Ammon's horn (tissue), 1 donor: ENCODE measurements around the gene LEFTY2.
A peak's percentile ranks its signal among the peaks of the same experiment; 100 is the strongest.
"Not testable (repeated sequence)": the region's sequence is repeated elsewhere in the genome, so short reads cannot be mapped to it uniquely, and the experiment has no call there.

Experiments
- DNase-seq: peaks from one replicate; pipeline ENCODE4 v3.0.0-alpha.2; 2016; ENCODE audit warnings: low spot score

The LEFTY2 gene

GRCh38 chr1:225929462-225929861 lies 11.6 kb downstream of the LEFTY2 start:
- DNase-seq = not testable (repeated sequence)

- DNase-seq = no peak
Observed at GRCh38 chr1:225928186-225929175, 12.5 kb downstream of the LEFTY2 start.

- no peak for DNase-seq
Observed at GRCh38 chr1:225926551-225927113, 14.4 kb downstream of the LEFTY2 start.

GRCh38 chr1:225923692-225924555 lies 17.1 kb downstream of the LEFTY2 start, which contains the start of gene PYCR2:
Gene PYCR2, minus strand, starts transcription at chr1:225924250. Its CDS starts 140 bp downstream, at chr1:225924110.
- DNase-seq = peak; percentile 94

- DNase-seq = no peak
Observed at GRCh38 chr1:225923381-225923691, 17.7 kb downstream of the LEFTY2 start.

- DNase-seq = no peak
Observed at GRCh38 chr1:225921734-225922709, 19.0 kb downstream of the LEFTY2 start.

- peak; percentile 97 for DNase-seq
Observed at GRCh38 chr1:225919906-225920305, 21.1 kb downstream of the LEFTY2 start.

GRCh38 chr1:225918280-225918679 lies 22.7 kb downstream of the LEFTY2 start:
- no peak for DNase-seq

- no peak for DNase-seq
Observed at GRCh38 chr1:225917536-225917935, 23.5 kb downstream of the LEFTY2 start.

GRCh38 chr1:225917101-225917500 lies 23.9 kb downstream of the LEFTY2 start:
- no peak for DNase-seq

- DNase-seq = peak; percentile 69
Observed at GRCh38 chr1:225915538-225915991, 25.5 kb downstream of the LEFTY2 start.

- peak; percentile 29 for DNase-seq
Observed at GRCh38 chr1:225914947-225915346, 26.1 kb downstream of the LEFTY2 start.

- no peak for DNase-seq
Observed at GRCh38 chr1:225914391-225914790, 26.6 kb downstream of the LEFTY2 start.

- no peak for DNase-seq
Observed at GRCh38 chr1:225911191-225912130, 29.6 kb downstream of the LEFTY2 start.

- no peak for DNase-seq
Observed at GRCh38 chr1:225909477-225909876, 31.5 kb downstream of the LEFTY2 start.

- DNase-seq = no peak
Observed at GRCh38 chr1:225908773-225909172, 32.2 kb downstream of the LEFTY2 start.

- no peak for DNase-seq
Observed at GRCh38 chr1:225908013-225908640, 32.9 kb downstream of the LEFTY2 start.

GRCh38 chr1:225907341-225907740 lies 33.7 kb downstream of the LEFTY2 start:
- DNase-seq = no peak

- no peak for DNase-seq
Observed at GRCh38 chr1:225906467-225906866, 34.6 kb downstream of the LEFTY2 start.
